PC-9 (cell line): ENCODE data around the gene TMEM185B. TPM values are rescaled to one million over a fixed set of nuclear protein-coding genes. Genes with fewer than 3 reads are reported as not detected.

ENCODE experiments used
- BruUV-seq: library from RNA; stranded (reverse); fragments of 400-500 nt; replicated peaks from 2 replicates; lab custom pipeline; 2021; lab: Mats Ljungman, UMichigan
- CTCF ChIA-PET: fragments of 300-600 bp; sonication (Branson Sonifier 250); formaldehyde crosslinking; loops from one replicate; lab custom pipeline; 2022; ENCODE audit warnings: antibody characterized with exemption; lab: Charles Lee
- POLR2A ChIA-PET: fragments of 300-600 bp; sonication (Branson Sonifier 250); formaldehyde crosslinking; loops from one replicate; lab custom pipeline; 2022; ENCODE audit warnings: antibody characterized with exemption; ENCODE audit not compliant: unreplicated experiment; lab: Charles Lee
- DNase-seq, 2 experiments: peaks; one replicate each; pipeline versions ENCODE4 v3.0.0 to v3.0.0-alpha.2; 2015 to 2022; ENCODE audit warnings: mixed read lengths in 1 of 2
- H2AFZ ChIP-seq: fragments of 200-600 bp; sonication (generic); 2 replicates; pipeline ENCODE4 v1.8.1; 2017; ENCODE audit warnings: antibody characterized with exemption
- H3F3A ChIP-seq: fragments of 200-600 bp; sonication (generic); 2 replicates; pipeline ENCODE4 v1.8.1; 2017; ENCODE audit warnings: antibody characterized with exemption, mild to moderate bottlenecking, low read depth; ENCODE audit not compliant: insufficient read depth
- H3K27ac ChIP-seq: fragments of 200-600 bp; sonication (generic); 2 replicates; pipeline ENCODE4 v1.6.1; 2016; ENCODE audit warnings: mixed run types
- H3K27me3 ChIP-seq: fragments of 200-600 bp; sonication (generic); 2 replicates; pipeline ENCODE4 v1.6.1; 2016; ENCODE audit warnings: low read depth, mixed run types; ENCODE audit not compliant: insufficient read depth
- H3K36me3 ChIP-seq: fragments of 200-600 bp; sonication (generic); 2 replicates; pipeline ENCODE4 v1.6.1; 2016; ENCODE audit warnings: low read depth, mixed run types
- H3K4me1 ChIP-seq: fragments of 200-600 bp; sonication (generic); replicated peaks from 2 replicates; pipeline ENCODE4 v1.6.1; 2016; ENCODE audit warnings: mixed run types; ENCODE audit not compliant: insufficient read depth
- H3K4me2 ChIP-seq: fragments of 200-600 bp; sonication (generic); 2 replicates; pipeline ENCODE4 v1.6.1; 2017; ENCODE audit warnings: mixed run types
- H3K4me3 ChIP-seq: fragments of 200-600 bp; sonication (generic); 2 replicates; pipeline ENCODE4 v1.6.1; 2016; ENCODE audit warnings: mixed run types
- H3K79me2 ChIP-seq: fragments of 200-600 bp; sonication (generic); 2 replicates; pipeline ENCODE4 v1.6.1; 2017; ENCODE audit warnings: low read depth, mixed run types
- H3K9me2 ChIP-seq: fragments of 200-600 bp; sonication (generic); 2 replicates; pipeline ENCODE4 v1.8.1; 2017; ENCODE audit warnings: mild to moderate bottlenecking; ENCODE audit not compliant: insufficient read depth
- H3K9me3 ChIP-seq: fragments of 200-600 bp; sonication (generic); 2 replicates; pipeline ENCODE4 v1.8.1; 2016; ENCODE audit warnings: low read depth; ENCODE audit not compliant: insufficient read depth
- H4K20me1 ChIP-seq: fragments of 200-600 bp; sonication (generic); 2 replicates; pipeline ENCODE4 v1.8.1; 2017; ENCODE audit not compliant: insufficient read depth
- EZH2 ChIP-seq: fragments of 200-600 bp; sonication (generic); IDR thresholded peaks from 2 replicates; pipeline ENCODE4 v1.8.0; 2017; ENCODE audit warnings: antibody characterized with exemption, low read depth
- intact Hi-C: fragments of 100-400 bp; cut with micrococcal nuclease; formaldehyde crosslinking; loops from one replicate; pipeline ENCODE4 v1.10.0; 2022; ENCODE audit not compliant: unreplicated experiment
- total RNA-seq: library from RNA; stranded (reverse); gene quantifications from 2 replicates; pipeline ENCODE4 v1.2.3, GENCODE V29; 2021
- TF ChIP-seq, protein P1 (sequence below): fragments of 200-600 bp; sonication (generic); conservative IDR thresholded peaks from 2 replicates; pipeline ENCODE4 v1.6.1; 2017; ENCODE audit warnings: mixed run types, antibody characterized with exemption, mild to moderate bottlenecking, moderate library complexity

TMEM185B gene
- total RNA-seq, 1 experiment from 2014 or later = 30.3 TPM

DNA sequence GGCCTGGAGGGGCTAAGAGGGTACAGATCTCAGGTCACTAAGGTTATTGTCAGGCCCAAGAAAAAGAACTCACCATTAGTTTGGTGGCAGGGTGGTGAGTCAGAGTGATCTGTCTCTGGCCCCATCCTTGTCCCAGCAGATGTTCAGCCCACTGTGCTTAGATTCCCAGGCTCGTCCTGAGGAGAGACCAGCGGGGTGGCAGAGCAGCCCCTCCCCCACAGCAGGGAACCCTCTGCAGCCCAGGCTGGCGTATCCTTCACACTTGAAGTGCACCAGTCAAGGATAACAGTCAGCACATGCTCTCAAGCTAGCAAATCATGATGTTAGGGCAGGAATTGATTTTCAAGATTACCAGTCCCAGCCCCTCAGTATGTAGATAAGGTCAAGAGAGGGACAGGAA is 43.1 kb downstream of the TMEM185B start:
- ChIA-PET POLR2A (interaction anchor here (0.7 kb wide), 1 partner anchor 500 kb away, joined by 4 read pairs; no protein-coding TSS in a partner anchor), CTCF (interaction anchor here (0.5 kb wide), 1 partner anchor 15 kb away, joined by 9 read pairs; no protein-coding TSS in a partner anchor)
- no peaks in the 10 kb centered on the region for H3K4me1 ChIP-seq
- H3K9me2 ChIP-seq = no peaks in the 10 kb centered on the region
- no peaks in the 10 kb centered on the region for H4K20me1 ChIP-seq
- BruUV-seq = no TSS peak
- H3K27me3 ChIP-seq = no peaks in the 10 kb centered on the region
- no peak overlapping the region for H3K4me2 ChIP-seq
- H3K27ac ChIP-seq = no peak overlapping the region
- H2AFZ ChIP-seq = no peak overlapping the region
- H3K9me3 ChIP-seq = no peaks in the 10 kb centered on the region
- H3K36me3 ChIP-seq = no peaks in the 10 kb centered on the region
- DNase-seq = no peak
- H3K79me2 ChIP-seq = no peaks in the 10 kb centered on the region
- H3K4me3 ChIP-seq = no peak overlapping the region
- intact Hi-C loops = no loop called here
- no peaks in the 10 kb centered on the region for H3F3A ChIP-seq
- no peak for TF ChIP-seq EZH2
- TF ChIP-seq, protein P1, sequence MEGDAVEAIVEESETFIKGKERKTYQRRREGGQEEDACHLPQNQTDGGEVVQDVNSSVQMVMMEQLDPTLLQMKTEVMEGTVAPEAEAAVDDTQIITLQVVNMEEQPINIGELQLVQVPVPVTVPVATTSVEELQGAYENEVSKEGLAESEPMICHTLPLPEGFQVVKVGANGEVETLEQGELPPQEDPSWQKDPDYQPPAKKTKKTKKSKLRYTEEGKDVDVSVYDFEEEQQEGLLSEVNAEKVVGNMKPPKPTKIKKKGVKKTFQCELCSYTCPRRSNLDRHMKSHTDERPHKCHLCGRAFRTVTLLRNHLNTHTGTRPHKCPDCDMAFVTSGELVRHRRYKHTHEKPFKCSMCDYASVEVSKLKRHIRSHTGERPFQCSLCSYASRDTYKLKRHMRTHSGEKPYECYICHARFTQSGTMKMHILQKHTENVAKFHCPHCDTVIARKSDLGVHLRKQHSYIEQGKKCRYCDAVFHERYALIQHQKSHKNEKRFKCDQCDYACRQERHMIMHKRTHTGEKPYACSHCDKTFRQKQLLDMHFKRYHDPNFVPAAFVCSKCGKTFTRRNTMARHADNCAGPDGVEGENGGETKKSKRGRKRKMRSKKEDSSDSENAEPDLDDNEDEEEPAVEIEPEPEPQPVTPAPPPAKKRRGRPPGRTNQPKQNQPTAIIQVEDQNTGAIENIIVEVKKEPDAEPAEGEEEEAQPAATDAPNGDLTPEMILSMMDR = no peak

DNA sequence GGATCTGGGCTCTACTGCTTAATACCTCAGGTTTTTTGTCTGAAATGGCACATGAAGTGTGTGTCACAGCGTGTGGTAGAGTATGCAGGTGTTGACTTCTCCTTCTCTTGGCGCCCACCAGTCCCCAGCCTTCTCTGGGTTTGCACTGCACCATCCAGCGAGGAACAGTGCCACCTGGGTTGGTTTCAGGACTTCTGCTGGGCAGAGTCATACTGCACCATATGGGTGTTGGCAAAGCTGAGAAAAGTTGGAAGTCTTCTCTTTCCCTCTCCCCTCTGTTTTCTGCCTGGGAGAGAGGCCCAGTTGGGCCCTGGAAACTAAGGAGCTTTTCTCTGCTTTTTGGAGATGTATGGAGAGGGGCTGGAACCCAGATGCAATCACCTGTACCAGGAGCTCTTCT is 43.8 kb downstream of the TMEM185B start:
- H3K9me3 ChIP-seq = no peaks in the 10 kb centered on the region
- intact Hi-C loops = loop anchor here (5.0 kb wide), 3 partner anchors 167 to 772 kb away; partner anchors contain the start of gene EPB41L5
- no peaks in the 10 kb centered on the region for H3K27me3 ChIP-seq
- no peak for DNase-seq
- H3K79me2 ChIP-seq = no peaks in the 10 kb centered on the region
- TF ChIP-seq, protein P1 = no peak
- TF ChIP-seq EZH2 = no peak
- no peak overlapping the region for H3K4me2 ChIP-seq
- no peaks in the 10 kb centered on the region for H3F3A ChIP-seq
- no peaks in the 10 kb centered on the region for H3K9me2 ChIP-seq
- no peak overlapping the region for H3K27ac ChIP-seq
- H3K4me1 ChIP-seq = no peaks in the 10 kb centered on the region
- POLR2A ChIA-PET = interaction anchor here (0.7 kb wide), 1 partner anchor 500 kb away, joined by 4 read pairs; no protein-coding TSS in a partner anchor
- H3K4me3 ChIP-seq = no peak overlapping the region
- BruUV-seq = no TSS peak
- CTCF ChIA-PET = no interaction called here
- H3K36me3 ChIP-seq = no peaks in the 10 kb centered on the region
- no peak overlapping the region for H2AFZ ChIP-seq
- H4K20me1 ChIP-seq = no peaks in the 10 kb centered on the region

DNA sequence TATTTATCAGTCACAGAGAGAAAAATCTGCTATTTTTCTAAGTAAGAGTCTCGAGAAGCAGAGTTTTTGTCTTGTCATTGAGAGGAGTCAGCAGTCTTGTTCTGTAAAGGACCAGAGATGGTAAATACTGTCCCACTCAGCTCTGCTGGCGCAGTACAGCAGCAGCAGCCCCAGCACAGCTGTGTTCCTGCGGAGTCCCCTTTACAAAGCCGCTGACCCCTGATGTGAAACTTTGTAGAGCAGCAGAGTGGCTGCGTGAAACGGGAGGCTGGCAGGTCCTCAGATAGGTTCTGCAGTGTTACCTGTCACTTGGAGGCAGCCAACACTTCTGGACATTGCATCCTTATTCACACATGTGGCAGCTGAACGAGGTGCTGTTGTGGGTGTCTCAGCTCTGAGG is 45.2 kb downstream of the TMEM185B start:
- H3K79me2 ChIP-seq = no peaks in the 10 kb centered on the region
- H3K9me2 ChIP-seq = no peaks in the 10 kb centered on the region
- no peak for DNase-seq
- TF ChIP-seq, protein P1 = no peak
- TF ChIP-seq EZH2 = no peak
- H3K9me3 ChIP-seq = no peaks in the 10 kb centered on the region
- no peaks in the 10 kb centered on the region for H3K36me3 ChIP-seq
- no peaks in the 10 kb centered on the region for H3F3A ChIP-seq
- no peaks in the 10 kb centered on the region for H3K4me1 ChIP-seq
- ChIA-PET POLR2A (no interaction called here), CTCF (interaction anchor here (0.6 kb wide), 2 partner anchors 533 to 906 kb away, joined by 4 to 7 read pairs; no protein-coding TSS in a partner anchor)
- H2AFZ ChIP-seq = no peak overlapping the region
- H4K20me1 ChIP-seq = no peaks in the 10 kb centered on the region
- intact Hi-C loops = loop anchor here (5.0 kb wide), 3 partner anchors 166 to 771 kb away; partner anchors contain the start of gene EPB41L5
- H3K4me3 ChIP-seq = no peak overlapping the region
- H3K27ac ChIP-seq = no peak overlapping the region
- H3K27me3 ChIP-seq = no peaks in the 10 kb centered on the region
- no TSS peak for BruUV-seq
- H3K4me2 ChIP-seq = no peak overlapping the region
